Measurements from ENCODE around the gene ADGB. TPM values are rescaled to one million over a fixed set of nuclear protein-coding genes. Genes with fewer than 3 reads are reported as not detected.
A peak's percentile ranks its signal among the peaks of the same experiment; 100 is the strongest.
"Not testable (repeated sequence)": the region's sequence is repeated elsewhere in the genome, so short reads cannot be mapped to it uniquely, and the experiment has no call there.

Gene ADGB
- total RNA-seq, 2 donors from 2014 or later = 1.5 to 1.6 TPM

DNA sequence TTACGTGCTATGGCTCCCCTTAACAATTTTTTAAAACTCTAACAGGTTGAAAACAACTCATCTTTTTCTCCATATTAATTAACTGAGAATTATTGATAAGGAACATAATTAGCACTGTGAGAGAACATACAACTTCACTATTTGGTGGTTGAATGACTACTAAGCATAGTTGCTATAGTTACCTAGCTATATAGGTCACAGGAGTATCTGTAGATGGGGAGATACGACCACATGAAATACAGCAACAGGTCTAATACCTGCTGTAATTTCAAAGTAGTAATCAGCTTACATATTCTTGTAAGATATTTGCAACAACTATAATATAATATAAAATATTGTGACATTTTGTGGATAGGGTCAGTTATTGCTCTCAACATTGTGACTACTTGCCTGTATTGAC is 102.9 kb downstream of the ADGB start:
- intact Hi-C loops (cut with DNase I, micrococcal nuclease) = loop anchor here in 1 of 2 donors (5.0 kb wide), 1 partner anchor 769 kb away; no protein-coding TSS in a partner anchor
- ATAC-seq (no peak), DNase-seq (no peak)

DNA sequence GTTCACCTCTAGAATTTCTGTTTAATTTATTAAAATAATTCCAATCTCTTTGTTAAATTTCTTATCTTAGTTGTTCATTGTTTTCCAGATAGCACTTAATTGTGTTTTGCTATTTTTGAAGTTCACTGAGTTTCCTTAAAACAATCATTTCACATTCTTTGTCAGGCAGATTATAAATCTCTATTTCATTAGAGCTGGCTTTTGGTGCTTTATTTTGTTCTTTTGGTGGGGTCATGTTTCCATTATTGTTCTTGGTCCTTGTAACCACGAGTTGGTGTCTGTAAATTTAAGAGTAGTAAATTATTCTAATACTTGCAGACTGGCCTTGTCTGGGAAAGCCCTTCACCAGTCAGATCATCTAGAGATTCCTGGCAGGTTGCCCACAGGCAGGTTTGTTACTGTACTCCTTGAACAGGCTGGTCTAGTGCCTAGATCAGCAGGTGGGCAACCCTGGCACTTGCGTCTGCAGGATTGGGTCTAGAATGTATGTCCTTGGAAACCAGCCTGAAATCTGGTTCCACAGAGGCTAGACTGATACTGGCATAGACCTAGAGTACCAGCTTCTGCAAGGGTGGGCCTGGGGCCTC is 110.4 kb downstream of the ADGB start:
- ATAC-seq = no peak
- no peak for DNase-seq
- intact Hi-C loops (cut with DNase I, micrococcal nuclease) = no loop called here

GRCh38 chr6:146719387-146719786 is 120.6 kb downstream of the ADGB start:
- ATAC-seq = no peak
- intact Hi-C loops (cut with DNase I, micrococcal nuclease) = no loop called here

DNA sequence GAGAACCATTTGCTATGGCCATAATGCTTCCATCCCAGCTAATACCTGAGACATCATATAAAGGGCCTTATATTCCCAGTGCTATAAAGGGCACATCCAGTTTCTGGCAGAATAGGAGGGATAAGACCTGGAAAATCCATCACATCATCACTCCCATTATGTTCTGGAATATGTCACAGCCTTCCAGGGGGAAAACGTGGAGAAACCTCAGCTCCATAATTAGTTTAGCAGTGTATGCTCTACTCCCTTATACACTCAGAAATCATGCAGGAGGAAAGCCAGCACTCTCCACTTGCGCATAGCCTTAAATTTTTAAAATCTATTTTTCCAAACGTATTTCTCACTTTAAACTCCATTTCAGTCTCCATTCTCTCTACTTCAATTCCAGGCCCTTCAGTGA is 140.9 kb downstream of the ADGB start:
- intact Hi-C loops (cut with DNase I, micrococcal nuclease) = no loop called here
- DNase-seq (no peak), ATAC-seq (no peak)

More at GRCh38 chr6:146719387-146719786, 120.6 kb downstream of the ADGB start:
- no peak for DNase-seq

GRCh38 chr6:146741609-146742008 is 142.8 kb downstream of the ADGB start:
- intact Hi-C loops (cut with DNase I, micrococcal nuclease) = no loop called here

DNA sequence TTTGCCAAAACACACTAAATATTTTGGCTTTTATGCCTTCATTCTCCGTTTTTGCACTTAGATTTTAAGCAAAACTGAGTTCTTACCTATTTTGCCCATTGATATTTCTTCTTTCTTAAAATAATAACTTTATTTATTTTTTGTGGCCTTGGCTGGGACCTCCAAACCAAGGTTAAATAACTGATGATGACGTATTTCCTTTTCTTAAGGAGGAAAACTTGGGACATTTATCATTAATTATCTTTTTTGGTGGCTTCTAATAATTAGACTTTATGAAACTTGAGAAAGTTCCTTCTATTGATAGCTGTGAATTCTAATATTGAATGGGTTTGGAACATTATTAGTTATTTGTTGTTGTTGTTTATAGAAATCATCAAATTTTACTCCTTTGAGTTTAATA is 154.5 kb downstream of the ADGB start:
- DNase-seq (no peak), ATAC-seq (no peak)
- intact Hi-C loops (cut with DNase I, micrococcal nuclease) = no loop called here

More at GRCh38 chr6:146741609-146742008, 142.8 kb downstream of the ADGB start:
- ATAC-seq = no peak
- DNase-seq = no peak

- DNase-seq (no peak), ATAC-seq (no peak)
- intact Hi-C loops (cut with DNase I, micrococcal nuclease) = no loop called here
Observed at GRCh38 chr6:146767632-146768031, 168.9 kb downstream of the ADGB start.

DNA sequence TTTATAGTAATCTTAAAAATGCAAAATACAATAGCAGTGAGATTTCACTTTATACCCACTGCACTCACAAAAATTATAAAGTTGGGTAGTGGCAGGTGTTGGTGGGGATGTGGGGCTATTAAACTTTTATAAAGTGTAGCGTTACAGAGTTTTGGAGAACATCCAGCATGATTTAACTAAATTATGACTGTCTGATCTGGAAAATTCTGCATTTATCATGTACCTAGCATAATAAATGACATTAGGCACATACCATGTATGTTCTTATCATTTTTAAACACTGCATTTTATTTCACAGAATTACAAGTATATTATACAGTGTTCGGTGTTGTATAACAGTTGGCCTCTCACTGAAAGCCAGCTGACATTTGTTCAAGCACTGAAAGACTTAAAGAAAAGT is 169.9 kb downstream of the ADGB start:
- DNase-seq (no peak), ATAC-seq (no peak)
- intact Hi-C loops (cut with DNase I, micrococcal nuclease) = no loop called here

DNA sequence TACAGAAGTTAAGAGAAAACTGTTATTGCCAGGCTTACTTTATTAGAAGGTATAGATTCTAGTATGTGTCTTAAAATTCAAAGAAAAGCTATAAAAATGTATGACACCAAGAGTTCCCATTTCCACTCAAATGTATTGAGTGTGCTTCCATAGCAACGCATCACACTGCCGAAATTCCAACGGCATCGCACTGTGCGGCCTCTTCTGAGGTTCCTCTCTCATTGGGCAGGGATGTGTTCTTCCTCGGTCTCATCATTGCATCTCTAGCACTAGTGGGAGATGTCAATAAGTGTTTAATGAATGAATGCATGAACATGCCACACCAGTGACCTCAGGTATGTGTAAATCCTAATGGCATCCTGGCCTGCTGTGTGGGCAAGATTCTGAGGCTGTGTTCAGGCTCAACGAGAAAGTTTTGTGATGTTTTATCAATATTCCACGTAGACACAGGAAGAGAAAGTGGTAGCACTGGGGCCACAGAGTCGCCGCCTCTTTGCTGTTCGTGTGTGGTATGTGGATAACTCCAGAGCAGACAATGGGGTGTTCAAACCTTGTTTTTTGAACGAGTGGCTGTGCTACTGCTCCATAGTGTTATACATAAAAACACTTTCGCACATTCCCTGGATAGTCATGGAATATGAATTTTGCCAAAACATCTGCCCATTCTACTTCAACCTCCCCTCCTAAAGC is 171.6 kb downstream of the ADGB start:
- no peak for ATAC-seq
- intact Hi-C loops (cut with DNase I, micrococcal nuclease) = no loop called here

DNA sequence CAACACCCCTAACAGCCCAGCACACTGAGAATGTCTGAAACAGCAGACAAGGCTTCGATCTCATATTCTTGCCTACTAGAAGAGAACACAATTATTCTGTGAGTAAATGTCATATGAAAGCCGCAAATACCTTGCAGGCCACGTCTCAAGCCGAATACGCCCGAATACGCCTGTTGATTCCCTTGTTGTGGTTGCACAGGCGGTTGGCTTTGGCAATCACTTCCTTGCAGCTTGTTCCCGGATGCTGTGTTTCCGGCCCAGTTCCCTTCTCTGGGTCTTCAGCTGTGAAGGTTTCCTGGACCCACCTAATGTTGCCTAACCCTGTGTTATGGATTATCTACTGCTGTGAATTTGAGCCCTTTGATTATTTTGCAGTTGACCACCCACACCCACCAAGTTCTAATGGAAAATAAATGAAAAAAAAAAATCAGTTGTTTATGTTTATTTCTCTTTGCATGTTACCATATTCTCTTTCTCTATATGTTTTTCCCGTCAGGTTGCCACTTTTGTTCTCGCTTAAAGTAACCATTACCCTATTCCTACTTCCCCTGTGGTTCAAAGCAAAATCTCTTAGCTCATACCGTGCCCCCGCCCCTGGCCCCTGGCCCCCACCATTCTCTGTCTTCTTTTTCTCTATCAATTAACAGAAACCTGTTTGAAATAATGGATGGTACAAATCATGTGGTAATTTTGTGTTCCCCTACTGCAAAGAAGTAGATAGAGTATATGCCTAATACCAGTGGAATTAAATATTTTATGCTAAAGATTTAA is 172.4 kb downstream of the ADGB start:
- intact Hi-C loops (cut with DNase I, micrococcal nuclease) = no loop called here
- ATAC-seq = no peak
- DNase-seq = peak in 1 of 2 donors; percentile 13

More for the DNA sequence above, 171.6 kb downstream of the ADGB start:
- DNase-seq = no peak

DNA sequence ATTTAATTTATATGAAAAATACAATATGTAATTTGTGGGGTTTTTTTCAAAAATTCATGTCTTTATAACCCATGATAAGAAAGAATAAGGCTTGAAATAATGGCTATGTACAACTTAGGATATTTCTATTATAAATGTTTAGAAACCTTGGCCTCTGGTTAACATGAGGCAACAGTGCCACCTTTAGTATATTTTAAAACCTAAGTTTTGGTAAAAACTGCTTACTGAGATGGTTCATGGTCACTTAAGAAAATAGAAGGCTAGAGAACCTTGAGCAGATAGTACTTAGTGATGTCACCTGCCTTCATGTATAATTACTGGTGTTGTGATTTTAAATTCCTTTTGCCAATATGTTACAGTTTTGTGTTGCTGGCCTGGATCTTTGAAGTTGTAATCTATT is 176.4 kb downstream of the ADGB start:
- intact Hi-C loops (cut with DNase I, micrococcal nuclease) = no loop called here
- no peak for DNase-seq
- ATAC-seq = no peak

DNA sequence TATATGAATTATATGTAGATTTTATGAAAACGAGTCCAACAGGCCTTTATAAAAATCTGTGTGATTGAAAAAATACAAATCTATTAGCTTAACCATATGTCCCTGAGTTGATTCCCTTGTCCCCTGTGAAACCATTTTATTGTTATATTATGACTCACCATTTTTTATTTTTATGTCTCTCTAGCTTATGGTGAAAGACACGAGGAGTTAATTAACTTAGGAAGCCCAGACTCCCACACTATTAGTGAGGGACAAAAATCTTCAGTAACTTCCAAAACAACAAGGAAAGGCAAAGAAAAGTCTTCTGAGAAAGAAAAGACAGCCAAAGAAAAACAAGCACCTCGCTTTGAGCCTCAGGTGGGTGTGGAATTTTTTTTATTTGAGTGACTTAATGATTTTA is 183.1 kb downstream of the ADGB start:
- intact Hi-C loops (cut with DNase I, micrococcal nuclease) = no loop called here
- DNase-seq (no peak), ATAC-seq (no peak)

GRCh38 chr6:146785001-146785585 is 186.3 kb downstream of the ADGB start:
- ATAC-seq (peak; percentile 67), DNase-seq (peak in 1 of 2 donors; percentile 11)
- intact Hi-C loops (cut with DNase I, micrococcal nuclease) = no loop called here

DNA sequence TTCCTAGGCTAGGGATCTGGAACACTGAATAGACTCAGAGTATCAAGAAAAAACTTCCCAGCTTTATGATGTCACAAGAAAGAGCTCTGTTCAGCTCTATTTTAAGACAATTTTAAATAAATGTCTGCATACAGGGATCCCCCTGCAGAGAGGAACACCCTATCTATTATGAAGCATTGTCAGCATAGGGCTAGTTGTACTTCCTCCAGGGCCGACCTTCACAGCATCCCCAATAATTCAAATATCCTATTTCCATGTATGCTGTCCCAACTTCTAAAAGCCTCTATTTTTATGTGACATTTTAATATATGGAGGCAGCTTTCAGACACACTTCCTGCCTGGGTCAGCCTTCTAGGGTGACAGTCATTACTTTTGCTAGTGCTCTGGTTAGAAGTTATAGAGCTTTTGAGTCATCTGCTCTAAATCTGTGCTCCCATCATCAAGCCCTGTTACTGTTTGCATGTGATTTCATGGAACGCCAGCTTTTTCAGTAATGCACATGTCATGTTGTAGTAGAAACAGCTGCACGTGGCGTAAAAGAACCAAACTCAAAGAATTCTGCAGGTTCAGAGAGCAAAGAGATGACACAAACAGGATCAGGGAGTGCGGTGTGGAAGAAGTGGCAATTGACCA is 189.2 kb downstream of the ADGB start:
- no peak for DNase-seq
- intact Hi-C loops (cut with DNase I, micrococcal nuclease) = no loop called here
- no peak for ATAC-seq

GRCh38 chr6:146790561-146791091 is 191.9 kb downstream of the ADGB start:
- intact Hi-C loops (cut with DNase I, micrococcal nuclease) = no loop called here
- ATAC-seq = no peak

DNA sequence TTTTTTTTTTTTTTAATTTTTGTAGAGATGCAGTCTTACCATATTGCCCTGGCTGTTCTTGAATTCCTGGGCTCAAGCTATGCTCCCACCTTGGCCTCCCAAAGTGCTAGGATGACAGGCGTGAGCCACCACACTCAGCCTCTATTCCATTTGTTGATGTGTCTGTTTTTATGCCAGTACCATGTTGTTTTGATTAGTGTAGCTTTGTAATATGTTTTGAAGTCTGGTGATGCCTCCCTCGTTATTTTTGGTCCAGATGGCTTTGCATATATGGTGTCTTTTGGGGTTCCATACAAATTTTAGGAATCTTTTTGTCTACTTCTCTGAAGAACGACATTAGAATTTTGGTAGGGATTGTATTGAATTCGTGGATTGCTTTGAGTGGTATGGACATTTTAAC is 193.2 kb downstream of the ADGB start:
- no peak for DNase-seq
- intact Hi-C loops (cut with DNase I, micrococcal nuclease) = no loop called here
- no peak for ATAC-seq

More at GRCh38 chr6:146790561-146791091, 191.9 kb downstream of the ADGB start:
- no peak for DNase-seq

GRCh38 chr6:146793218-146793617 is 194.4 kb downstream of the ADGB start:
- intact Hi-C loops (cut with DNase I, micrococcal nuclease); DNase-seq; ATAC-seq: not testable (repeated sequence)

DNA sequence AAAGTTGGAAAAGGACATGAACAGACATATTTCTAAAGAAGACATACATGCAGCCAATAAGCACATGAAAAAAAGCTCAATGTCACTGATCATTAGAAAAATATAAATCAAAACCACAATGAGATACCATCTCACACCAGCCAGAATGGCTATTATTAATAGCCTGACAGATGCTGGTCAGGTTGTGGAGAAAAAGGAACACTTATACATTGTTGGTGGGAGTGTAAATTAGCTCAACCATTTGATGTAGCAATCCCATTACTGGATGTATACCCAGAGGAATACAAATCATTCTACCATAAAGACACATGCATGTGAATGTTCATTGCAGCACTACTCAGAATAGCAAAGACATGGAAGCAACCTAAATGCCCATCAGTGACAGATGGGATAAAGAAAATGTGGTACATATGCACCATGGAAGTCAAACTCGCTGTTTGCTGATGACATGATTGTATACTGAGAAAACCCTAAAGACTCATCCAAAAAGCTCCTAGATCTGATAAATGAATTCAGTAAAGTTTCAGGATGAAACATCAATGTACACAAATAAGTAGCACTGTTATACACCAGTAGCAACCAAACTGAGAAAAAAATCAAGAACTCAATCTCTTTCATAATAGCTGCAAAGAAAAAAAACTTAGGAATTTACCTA is 196.8 kb downstream of the ADGB start:
- intact Hi-C loops (cut with DNase I, micrococcal nuclease) = no loop called here

More for the DNA sequence above, 196.8 kb downstream of the ADGB start:
- no peak for DNase-seq
- no peak for ATAC-seq
